GM18520 (cell line): ENCODE measurements around the gene OTULINL.
"Not testable (repeated sequence)": the region's sequence is repeated elsewhere in the genome, so short reads cannot be mapped to it uniquely, and the experiment has no call there.

Experiments
- ATAC-seq: cut with Tn5 transposase; IDR thresholded peaks from one replicate; pipeline ENCODE4 v1.9.1; 2021; ENCODE audit not compliant: unreplicated experiment

The OTULINL gene

GRCh38 chr5:14581106-14581890 lies at the start of gene OTULINL:
TSS of gene OTULINL (plus strand) at chr5:14581792. CDS start at chr5:14581895, 103 bp downstream.
- peak; percentile 87 for ATAC-seq

DNA sequence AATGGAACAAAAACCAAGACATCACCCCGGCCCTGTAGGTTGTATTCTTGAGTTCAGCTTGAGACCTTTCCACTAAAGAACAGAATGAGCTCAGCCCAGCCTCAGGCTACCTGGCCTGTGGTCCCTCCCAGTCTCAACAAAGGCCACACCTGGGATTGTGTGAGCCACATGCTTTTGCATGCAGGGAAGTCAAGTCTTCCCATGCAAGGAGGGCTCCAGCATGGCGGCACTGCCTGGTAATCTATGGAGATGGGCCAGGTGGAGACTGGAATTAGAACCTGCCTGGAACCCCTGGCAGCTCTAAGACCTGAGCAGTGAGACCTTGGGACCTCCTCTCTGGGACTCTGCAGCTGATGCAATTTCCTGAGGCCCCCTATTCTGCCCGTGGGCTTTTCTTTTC lies 49.4 kb upstream of the OTULINL start:
- no peak for ATAC-seq

- ATAC-seq: no peak
Observed at GRCh38 chr5:14534773-14535172, 46.8 kb upstream of the OTULINL start.

DNA sequence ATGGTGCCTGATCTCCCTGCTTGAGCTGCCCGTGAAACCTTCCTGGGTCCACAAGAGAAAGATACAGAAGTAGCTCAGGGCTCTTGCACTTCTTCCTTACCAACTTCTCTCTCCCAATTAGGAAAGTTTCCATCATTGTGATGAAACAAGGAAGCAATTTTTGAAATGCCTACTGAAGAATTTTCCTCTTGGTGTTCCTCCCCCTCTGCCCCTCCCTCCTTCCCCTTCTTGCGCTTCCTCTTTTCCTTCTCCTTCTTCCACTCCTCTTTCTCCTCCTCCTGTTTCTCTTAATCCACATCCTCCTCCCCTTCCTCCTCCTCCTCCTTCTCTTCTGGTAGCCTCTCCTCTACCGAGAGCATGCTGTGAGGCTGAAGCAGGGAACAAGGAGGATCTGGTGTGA lies 36.3 kb upstream of the OTULINL start:
- ATAC-seq: no peak

GRCh38 chr5:14545862-14546261 lies 35.7 kb upstream of the OTULINL start:
- no peak for ATAC-seq

DNA sequence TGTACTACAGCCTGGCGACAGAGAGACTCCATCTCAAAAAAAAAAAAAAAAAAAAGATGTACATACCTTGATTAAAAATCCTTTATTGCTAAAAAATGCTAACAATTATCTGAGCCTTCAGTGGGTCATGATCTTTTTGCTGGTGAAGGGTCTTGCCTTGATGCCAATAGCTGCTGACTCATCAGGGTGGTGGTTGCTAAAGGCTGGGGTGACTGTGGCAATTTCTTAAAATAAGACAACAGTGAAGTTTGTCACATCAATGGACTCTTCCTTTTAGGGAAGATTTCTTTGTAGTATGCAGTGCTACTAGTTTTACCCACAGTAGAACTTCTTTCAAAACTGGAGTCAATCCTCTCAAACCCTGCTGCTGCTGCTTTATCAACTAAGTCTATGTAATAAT lies 33.9 kb upstream of the OTULINL start:
- no peak for ATAC-seq

DNA sequence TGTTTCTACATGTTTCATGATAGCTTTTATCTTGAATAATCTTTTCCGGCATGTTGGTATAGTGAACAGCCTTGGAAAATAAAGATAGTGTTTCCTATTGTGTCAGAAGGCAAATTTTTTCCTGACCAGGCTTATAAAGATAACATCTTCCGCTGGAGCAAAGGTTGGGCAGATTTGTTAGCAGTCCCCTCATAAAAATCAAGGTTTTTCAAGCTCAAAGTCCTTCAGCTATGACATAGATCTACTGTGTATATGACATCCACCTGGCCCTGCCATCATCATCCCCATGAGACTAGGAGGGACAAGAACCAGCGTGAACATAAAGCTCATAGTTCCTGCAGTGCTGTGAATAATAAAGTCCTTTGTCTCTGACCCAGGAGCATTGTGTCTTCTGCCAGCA lies 30.4 kb upstream of the OTULINL start:
- no peak for ATAC-seq

DNA sequence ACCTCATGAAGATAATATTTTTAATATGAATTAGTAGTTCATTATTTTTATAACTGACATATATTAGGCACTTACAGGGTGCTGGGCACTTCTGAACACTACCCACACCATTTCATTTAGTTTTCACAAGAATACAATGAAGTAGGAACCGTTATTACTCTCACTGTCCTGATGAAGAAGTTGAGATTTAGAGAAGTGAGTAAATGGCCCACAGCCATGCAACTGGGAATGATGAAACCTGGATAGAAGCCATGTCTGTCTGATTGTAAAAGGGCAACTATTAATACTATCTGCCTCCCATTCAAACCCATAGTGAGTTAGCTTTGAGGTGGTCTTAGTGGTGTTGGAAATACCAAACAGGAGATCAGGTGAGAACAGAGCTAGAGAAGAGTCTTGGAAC lies 29.6 kb upstream of the OTULINL start:
- no peak for ATAC-seq

- ATAC-seq: not testable (repeated sequence)
Observed at GRCh38 chr5:14554288-14554687, 27.3 kb upstream of the OTULINL start.

GRCh38 chr5:14556015-14556414 lies 25.6 kb upstream of the OTULINL start:
- no peak for ATAC-seq

DNA sequence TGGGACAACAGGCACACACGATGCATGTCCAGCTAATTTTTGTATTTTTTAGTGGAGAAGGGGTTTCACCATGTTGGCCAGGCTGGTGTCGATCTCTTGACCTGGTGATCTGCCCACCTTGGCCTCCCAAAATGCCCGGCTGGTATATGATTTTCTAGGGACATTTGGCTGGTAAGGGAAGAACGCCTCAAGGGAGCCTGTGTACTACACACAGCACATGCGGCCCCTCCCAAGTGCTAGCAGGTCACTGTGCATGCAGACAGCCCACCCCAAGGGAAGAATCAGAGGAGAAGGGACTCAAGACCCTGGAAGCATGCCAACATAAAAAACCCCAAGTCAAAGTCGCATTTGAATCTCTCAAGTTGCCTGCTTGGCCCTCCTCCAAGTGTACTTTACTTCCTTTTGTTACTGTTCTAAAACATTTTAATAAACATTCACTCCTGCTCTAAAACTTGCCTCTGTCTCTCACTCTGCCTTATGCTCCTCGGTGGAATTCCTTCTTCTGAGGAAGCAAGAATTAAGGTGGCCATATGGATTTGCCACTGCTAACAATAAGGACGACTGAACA lies 24.3 kb upstream of the OTULINL start:
- ATAC-seq: no peak

DNA sequence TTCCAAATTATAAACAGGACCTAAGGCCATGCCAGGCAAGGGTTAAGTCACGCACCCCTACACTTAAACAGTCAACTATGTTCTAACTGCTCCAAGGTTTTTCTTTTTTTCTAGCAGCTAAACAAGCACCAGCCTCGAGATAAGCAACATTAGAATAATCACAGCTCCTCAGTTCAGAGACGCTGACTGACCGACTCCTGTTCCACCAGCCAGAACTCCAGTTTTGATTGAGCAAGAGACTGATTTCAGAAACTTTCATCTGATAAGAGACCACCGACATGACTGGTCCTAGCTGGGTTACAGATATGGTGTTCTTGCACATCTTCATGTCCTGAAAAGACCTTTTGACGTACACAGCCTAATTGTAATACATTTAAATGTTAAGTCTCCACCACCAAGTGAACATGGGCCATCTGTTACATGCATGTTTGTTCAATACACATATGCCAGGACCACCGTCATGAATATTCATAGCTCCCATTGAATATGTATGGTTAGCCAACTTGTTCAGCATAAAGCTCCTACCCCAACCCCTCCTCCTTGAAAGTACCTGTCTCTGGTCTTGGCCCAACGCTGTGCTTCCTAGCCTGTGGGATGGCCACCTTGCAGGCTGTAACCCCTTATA lies 23.7 kb upstream of the OTULINL start:
- ATAC-seq: no peak

- no peak for ATAC-seq
Observed at GRCh38 chr5:14560091-14560595, 21.4 kb upstream of the OTULINL start.

GRCh38 chr5:14561741-14562140 lies 19.9 kb upstream of the OTULINL start:
- ATAC-seq: no peak

- ATAC-seq: no peak
Observed at GRCh38 chr5:14568333-14568732, 13.3 kb upstream of the OTULINL start.

GRCh38 chr5:14569948-14570691 lies 11.5 kb upstream of the OTULINL start:
- no peak for ATAC-seq

DNA sequence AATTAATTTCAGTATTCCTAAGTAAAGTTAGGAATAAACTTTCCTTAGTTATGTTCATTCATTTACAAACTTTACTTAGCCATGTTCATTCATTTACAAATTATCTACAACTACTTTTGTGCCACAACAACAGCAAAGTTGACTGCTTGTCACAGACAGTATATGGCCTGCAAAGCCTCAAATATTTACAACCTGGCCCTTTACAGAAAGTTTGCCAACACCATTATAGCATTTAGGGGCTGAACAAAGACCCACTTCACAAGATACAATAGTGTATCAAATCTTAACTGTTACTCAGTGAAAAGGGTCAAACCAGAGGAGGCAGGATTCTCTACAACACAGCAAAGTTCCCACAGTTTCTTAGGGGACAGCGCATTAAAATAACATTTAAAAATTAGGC lies 9.7 kb upstream of the OTULINL start:
- ATAC-seq: no peak

DNA sequence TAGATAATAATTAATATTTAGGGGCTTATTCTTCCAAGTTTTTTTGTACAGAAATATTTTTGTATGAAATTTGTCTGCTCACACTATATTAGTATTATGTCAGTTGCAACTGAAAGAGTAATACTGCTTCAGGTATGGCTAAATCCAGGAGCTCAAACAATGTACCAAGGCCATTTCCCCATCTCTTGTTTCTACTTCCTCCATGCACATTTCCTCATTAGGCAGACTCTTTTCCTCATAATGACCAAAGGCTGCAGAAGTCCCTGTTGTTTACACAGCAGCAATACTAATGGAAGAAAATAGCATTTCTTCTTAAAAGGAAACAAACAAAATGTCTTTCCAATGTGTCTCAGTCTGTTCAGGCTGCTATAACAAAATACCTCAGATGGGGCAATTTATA lies 9.2 kb upstream of the OTULINL start:
- no peak for ATAC-seq

GRCh38 chr5:14572836-14573235 lies 8.8 kb upstream of the OTULINL start:
- no peak for ATAC-seq

- ATAC-seq: no peak
Observed at GRCh38 chr5:14574096-14574495, 7.5 kb upstream of the OTULINL start.

DNA sequence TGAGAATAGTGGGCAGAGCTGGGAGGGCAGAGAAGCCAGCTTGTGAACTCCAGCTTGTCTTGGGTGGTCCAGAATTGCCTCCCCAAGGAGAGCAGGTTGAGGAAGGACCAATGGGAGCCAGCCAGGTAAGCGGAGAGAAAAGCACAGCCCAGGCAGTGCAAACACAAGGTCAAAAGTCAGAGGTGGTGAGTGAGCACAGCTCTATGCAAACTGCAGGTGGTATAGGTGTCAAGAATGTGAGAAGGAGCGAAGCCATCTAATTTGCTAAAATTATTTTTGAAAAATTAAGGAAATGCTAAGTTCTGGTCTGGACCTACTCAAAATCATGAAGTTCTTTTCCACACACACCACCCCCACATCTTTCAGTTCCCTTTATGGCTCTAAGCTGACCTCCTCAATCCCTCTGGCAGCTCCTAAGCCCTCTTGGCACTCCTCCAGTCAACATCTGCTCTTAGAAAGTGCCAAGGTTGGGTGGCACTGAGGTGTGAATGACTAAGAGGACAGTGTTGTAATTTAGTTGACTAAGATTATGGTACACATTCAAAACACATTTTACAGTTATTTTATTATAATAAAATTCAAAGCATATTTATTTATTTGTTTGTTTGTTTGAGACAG lies 6.6 kb upstream of the OTULINL start:
- ATAC-seq: no peak
